Lung (tissue), 12 donors: Measurements from ENCODE around the gene PROCA1. TPM values are rescaled to one million over a fixed set of nuclear protein-coding genes. Genes with fewer than 3 reads are reported as not detected.

Experiments used
- ATAC-seq: fragments of 200-7000 bp; cut with Tn5 transposase; one replicate; pipeline ENCODE4 v1.9.1; 2020; ENCODE audit warnings: moderate number of reproducible peaks; ENCODE audit not compliant: insufficient read depth, low FRiP score
- DNase-seq, 3 donors: peaks; one replicate each; pipeline ENCODE4 v3.0.0-alpha.2; 2013 to 2017
- H3K27ac ChIP-seq, 2 donors: one replicate each; pipeline ENCODE4 v1.5.1; 2013; ENCODE audit warnings: mild to moderate bottlenecking in 2 of 2, moderate library complexity in 2 of 2, control low read depth in 1 of 2, inconsistent platforms in 1 of 2, low read depth in 1 of 2, low read length in 1 of 2
- H3K27me3 ChIP-seq, 3 donors: one replicate each; pipeline ENCODE4 v1.5.1; 2013; ENCODE audit warnings: low read length in 2 of 3; ENCODE audit not compliant: control insufficient read depth in 3 of 3, insufficient read depth in 3 of 3
- H3K36me3 ChIP-seq, 4 donors: one replicate each; pipeline ENCODE4 v1.5.1; 2013; ENCODE audit warnings: low read length in 4 of 4, mild to moderate bottlenecking in 1 of 4, moderate library complexity in 1 of 4; ENCODE audit not compliant: control insufficient read depth in 4 of 4, insufficient read depth in 4 of 4
- H3K4me1 ChIP-seq, 5 donors: one replicate each; pipeline ENCODE4 v1.5.1; 2013; ENCODE audit warnings: low read length in 5 of 5, mild to moderate bottlenecking in 2 of 5, moderate library complexity in 1 of 5; ENCODE audit not compliant: control insufficient read depth in 5 of 5, insufficient read depth in 5 of 5
- H3K4me3 ChIP-seq: one replicate; pipeline ENCODE4 v1.5.1; 2013; ENCODE audit warnings: mild to moderate bottlenecking, control low read depth, moderate library complexity
- H3K9ac ChIP-seq, 2 donors: one replicate each; pipeline ENCODE4 v1.5.1; 2013; ENCODE audit warnings: low read length in 2 of 2, control low read depth in 1 of 2; ENCODE audit not compliant: insufficient read depth in 1 of 2
- H3K9me3 ChIP-seq, 4 donors: one replicate each; pipeline ENCODE4 v1.5.1; 2013; ENCODE audit warnings: low read length in 3 of 4, mild to moderate bottlenecking in 1 of 4, moderate library complexity in 1 of 4; ENCODE audit not compliant: control insufficient read depth in 4 of 4, insufficient read depth in 3 of 4
- CTCF ChIP-seq: IDR thresholded peaks from 2 replicates; pipeline ENCODE4 v1.5.1; 2012; ENCODE audit warnings: mild to moderate bottlenecking; ENCODE audit errors: control extremely low read depth, extremely low read depth
- WGBS, 2 donors: extraction: QIAGEN DNeasy Blood & Tissue Kit; methylation state at CpG; one replicate each; pipeline ENCODE4 v1.1.7; 2013; 5-methylcytosine and 5-hydroxymethylcytosine counted together
- polyA plus RNA-seq, 2 donors: library from polyadenylated mRNA; stranded (reverse); fragments of 200-250 nt; gene quantifications; one replicate each; pipeline ENCODE4 v1.2.1, GENCODE V29; 2013
- total RNA-seq, 2 donors: library from RNA; depleted of rRNA in 1 of 2; stranded (reverse); fragments of >200 nt in 1 of 2; gene quantifications; one replicate each; pipeline ENCODE4 v1.2.1, GENCODE V29; 2014 to 2021
- donor health status: control.
- donor health status: control.
- donor health status: Bipolar disorder and iron deficiency.
- donor health status: healthy.
- donor health status: DM: yes; HTN: yes; CAD: no.

PROCA1 gene
- total and polyA plus RNA-seq, 4 donors: 1.2 to 3.7 (median 2.7) TPM

- H3K9me3 ChIP-seq: no peaks in the 10 kb centered on the region
- peak overlapping the region; percentile 27 to 96 for H3K27ac ChIP-seq
- peak; percentile 62 to 82 (median 67) for DNase-seq
- TF ChIP-seq CTCF: no peak
- no peak for ATAC-seq
- 1% methylated on average over 54 to 61 of the region's 61 CpGs for WGBS, 2 donors
- H3K9ac ChIP-seq: peak overlapping the region; percentile 95 to 97
- peak overlapping the region; percentile 68 for H3K4me3 ChIP-seq
- H3K4me1 ChIP-seq: peaks cover 0 to 45% (median 16%) of the 10 kb centered on the region in 5 donors
- H3K27me3 ChIP-seq: no peaks in the 10 kb centered on the region
- peaks cover 0 to 24% (median 16%) of the 10 kb centered on the region in 4 donors for H3K36me3 ChIP-seq
Observed at GRCh38 chr17:28744104-28744971, 32.6 kb upstream of the PROCA1 start.

GRCh38 chr17:28743243-28744103 lies 31.8 kb upstream of the PROCA1 start, which contains the start of gene TRAF4:
TSS of gene TRAF4 (plus strand) at chr17:28744011. CDS start at chr17:28744113, 102 bp downstream.
- peak within 1 kb of the TSS; percentile 95 to 97 for H3K9ac ChIP-seq
- H3K4me3 ChIP-seq: peak within 1 kb of the TSS; percentile 68
- 1 to 2% methylated on average over 38 to 70 of the region's 70 CpGs for WGBS, 2 donors
- peak within 1 kb of the TSS; percentile 27 to 96 for H3K27ac ChIP-seq
- peaks cover 0 to 41% (median 12%) of the 10 kb centered on the region in 5 donors for H3K4me1 ChIP-seq
- no peaks in the 10 kb centered on the region for H3K27me3 ChIP-seq
- DNase-seq: peak; percentile 90 to 94 (median 91)
- no peak for TF ChIP-seq CTCF
- peak; percentile 83 for ATAC-seq
- no peaks in the 10 kb centered on the region for H3K9me3 ChIP-seq
- H3K36me3 ChIP-seq: peaks cover 0 to 16% (median 8%) of the 10 kb centered on the region in 4 donors

- Histone ChIP-seq H3K36me3 (peaks cover 0 to 3% (median 0%) of the 10 kb centered on the region in 4 donors), H3K9me3 (no peaks in the 10 kb centered on the region), H3K9ac (no peak overlapping the region), H3K27me3 (no peaks in the 10 kb centered on the region), H3K27ac (peak overlapping the region in 1 of 2 donors; percentile 46), H3K4me1 (peaks cover 0 to 24% (median 7%) of the 10 kb centered on the region in 5 donors), H3K4me3 (no peak overlapping the region)
- DNase-seq: no peak
- ATAC-seq: no peak
- no peak for TF ChIP-seq CTCF
- WGBS, 2 donors: 47 to 70% methylated on average over 19 of the region's 19 CpGs
Observed at GRCh38 chr17:28741358-28742349, 30.0 kb upstream of the PROCA1 start.
